ENCODE data around the gene PPIL6.

- TF ChIP-seq EZH2phosphoT487 (IDR thresholded peaks at IDR 0.05; ENCODE audit: insufficient read depth, low read depth) (no peak), EZH2 (IDR thresholded peaks at IDR 0.05; ENCODE audit: insufficient read depth, poor library complexity, severe bottlenecking) (no peak)
These were observed 68.3 kb downstream of the PPIL6 start for GRCh38 chr6:109372130-109372529.
